ENCODE data around the gene DRC3. TPM values are rescaled to one million over a fixed set of nuclear protein-coding genes. Genes with fewer than 3 reads are reported as not detected.

DRC3 gene
- total RNA-seq, 1 experiment from 2014 or later: 0.68 TPM

- no peaks in the 10 kb centered on the region for H3K79me1 ChIP-seq (ENCODE audit: insufficient read depth, low read depth, low read length, poor library complexity, severe bottlenecking)
- Mint-ChIP-seq H3K9me3 (no peaks in the 10 kb centered on the region; a peak in 2 of 5 replicates), H3K4me3 (peak overlapping the region; percentile 86 to 97), H3K27ac (peak overlapping the region in 2 of 3 experiments; percentile 34 to 68; a peak in 3 of 7 replicates), H3K27me3 (ENCODE audit: low read depth) (peaks cover 4% of the 10 kb centered on the region), H3K4me1 (peaks cover 30 to 35% of the 10 kb centered on the region in 2 experiments), H3K36me3 (ENCODE audit: insufficient read depth in 1 of 3, low read depth in 3 of 3) (peaks cover 0 to 2% (median 0%) of the 10 kb centered on the region in 3 experiments; a peak in 2 of 7 replicates)
- no peak overlapping the region for H3K27ac ChIP-seq (ENCODE audit: insufficient read length, low read depth, low read length)
- peak overlapping the region; percentile 9 for H3K9ac ChIP-seq (ENCODE audit: extremely low read depth, insufficient read length, low read length)
- H2BK20ac ChIP-seq (ENCODE audit: low read depth, low read length, poor library complexity, severe bottlenecking): no peak overlapping the region
- no peak overlapping the region for H4K91ac ChIP-seq (ENCODE audit: insufficient read length, low read depth, low read length)
- peak overlapping the region; percentile 58; the same call in 1 of the 2 replicates for H3K14ac ChIP-seq (ENCODE audit: insufficient read depth, low read length)
- H4K20me1 ChIP-seq (ENCODE audit: control insufficient read depth, insufficient read depth, insufficient read length): no peaks in the 10 kb centered on the region
- TF ChIP-seq, protein P1, sequence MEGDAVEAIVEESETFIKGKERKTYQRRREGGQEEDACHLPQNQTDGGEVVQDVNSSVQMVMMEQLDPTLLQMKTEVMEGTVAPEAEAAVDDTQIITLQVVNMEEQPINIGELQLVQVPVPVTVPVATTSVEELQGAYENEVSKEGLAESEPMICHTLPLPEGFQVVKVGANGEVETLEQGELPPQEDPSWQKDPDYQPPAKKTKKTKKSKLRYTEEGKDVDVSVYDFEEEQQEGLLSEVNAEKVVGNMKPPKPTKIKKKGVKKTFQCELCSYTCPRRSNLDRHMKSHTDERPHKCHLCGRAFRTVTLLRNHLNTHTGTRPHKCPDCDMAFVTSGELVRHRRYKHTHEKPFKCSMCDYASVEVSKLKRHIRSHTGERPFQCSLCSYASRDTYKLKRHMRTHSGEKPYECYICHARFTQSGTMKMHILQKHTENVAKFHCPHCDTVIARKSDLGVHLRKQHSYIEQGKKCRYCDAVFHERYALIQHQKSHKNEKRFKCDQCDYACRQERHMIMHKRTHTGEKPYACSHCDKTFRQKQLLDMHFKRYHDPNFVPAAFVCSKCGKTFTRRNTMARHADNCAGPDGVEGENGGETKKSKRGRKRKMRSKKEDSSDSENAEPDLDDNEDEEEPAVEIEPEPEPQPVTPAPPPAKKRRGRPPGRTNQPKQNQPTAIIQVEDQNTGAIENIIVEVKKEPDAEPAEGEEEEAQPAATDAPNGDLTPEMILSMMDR (conservative IDR thresholded peaks at IDR 0.05): no peak
- no peak overlapping the region for H3K56ac ChIP-seq (ENCODE audit: insufficient read length, low read depth, low read length)
- H2BK15ac ChIP-seq (ENCODE audit: low read depth, low read length): no peak overlapping the region
- no peak overlapping the region for H3K18ac ChIP-seq (ENCODE audit: insufficient read length, low read depth, low read length)
- H4K8ac ChIP-seq (replicated peaks; ENCODE audit: insufficient read length, low read depth, low read length): no peak overlapping the region
- no peak overlapping the region for H2BK120ac ChIP-seq (ENCODE audit: low read depth, low read length, poor library complexity, severe bottlenecking)
- no peak overlapping the region for H2AFZ ChIP-seq (ENCODE audit: low read length)
- H4K5ac ChIP-seq (ENCODE audit: insufficient read length, low read depth, low read length): no peak overlapping the region
- H2AK5ac ChIP-seq (ENCODE audit: insufficient read length, low read length): no peak overlapping the region
- no peaks in the 10 kb centered on the region; the same call in 1 of the 2 replicates for H3K4me1 ChIP-seq (ENCODE audit: insufficient read depth, low read length)
- peaks cover 12% of the 10 kb centered on the region for H3K23me2 ChIP-seq (ENCODE audit: insufficient read length, low read depth, low read length, poor library complexity, severe bottlenecking)
- H3T11ph ChIP-seq (ENCODE audit: low read length): no peak overlapping the region
- H3K4ac ChIP-seq (ENCODE audit: low read depth, low read length): no peak overlapping the region
- H3K4me2 ChIP-seq (ENCODE audit: insufficient read depth, insufficient read length, low read length): peak overlapping the region; percentile 86
- H3K9me3 ChIP-seq (ENCODE audit: control insufficient read depth, low read depth, low read length): no peaks in the 10 kb centered on the region
- no peak overlapping the region for H2BK12ac ChIP-seq (ENCODE audit: insufficient read length, low read depth, low read length)
- H3K27me3 ChIP-seq (ENCODE audit: insufficient read depth, low read length): no peaks in the 10 kb centered on the region
- peak; percentile 67 for DNase-seq
- no CpG with 5 or more reads among the region's 81 CpGs for WGBS (ENCODE audit: extremely low coverage, insufficient read length, low lambda C conversion rate)
- no peaks in the 10 kb centered on the region for H3K79me2 ChIP-seq (ENCODE audit: insufficient read depth, low read length)
- no peak overlapping the region for H3K23ac ChIP-seq (ENCODE audit: insufficient read length, low read depth, low read length)
- H2BK5ac ChIP-seq (ENCODE audit: insufficient read length, low read length): no peak overlapping the region
Observed at GRCh38 chr17:18039535-18040260, 67.0 kb downstream of the DRC3 start.
